Stimulated activated CD4-positive, alpha-beta T cell treated with anti-CD3 and anti-CD28 coated beads, Interleukin-12 subunit alpha, Interleukin-12 subunit beta, amount 100 ng/mL, for 48 hours (primary cell): ENCODE measurements around the gene CFAP61.
"Not testable (repeated sequence)": the region's sequence is repeated elsewhere in the genome, so short reads cannot be mapped to it uniquely, and the experiment has no call there.

Experiments
- DNase-seq, 3 donors: peaks; one replicate each; pipeline ENCODE4 v3.0.0-alpha.2; 2020; ENCODE audit warnings: low read depth in 2 of 3, low spot score in 1 of 3

The CFAP61 gene

GRCh38 chr20:20227013-20227571, 174.8 kb downstream of the CFAP61 start:
- DNase-seq, result no peak

DNA sequence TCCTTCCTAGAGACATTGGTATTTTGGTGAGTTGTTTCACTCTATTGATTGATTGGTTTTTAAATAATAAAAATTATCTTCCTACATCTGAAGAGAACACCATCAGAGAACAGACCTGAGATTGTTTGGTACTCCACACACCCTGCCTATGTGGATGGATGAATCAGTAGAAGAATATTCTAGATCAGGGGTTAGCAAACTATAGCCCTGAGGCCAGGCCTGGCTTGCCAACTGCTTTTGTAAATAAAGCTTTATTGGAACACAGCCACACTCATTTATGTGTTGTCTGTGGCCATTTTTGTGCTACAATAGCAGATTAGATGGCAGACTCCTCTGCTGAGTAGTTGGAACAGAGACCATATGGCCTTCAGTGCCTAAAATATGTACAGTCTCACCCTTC, 176.0 kb downstream of the CFAP61 start:
- DNase-seq, result no peak

DNA sequence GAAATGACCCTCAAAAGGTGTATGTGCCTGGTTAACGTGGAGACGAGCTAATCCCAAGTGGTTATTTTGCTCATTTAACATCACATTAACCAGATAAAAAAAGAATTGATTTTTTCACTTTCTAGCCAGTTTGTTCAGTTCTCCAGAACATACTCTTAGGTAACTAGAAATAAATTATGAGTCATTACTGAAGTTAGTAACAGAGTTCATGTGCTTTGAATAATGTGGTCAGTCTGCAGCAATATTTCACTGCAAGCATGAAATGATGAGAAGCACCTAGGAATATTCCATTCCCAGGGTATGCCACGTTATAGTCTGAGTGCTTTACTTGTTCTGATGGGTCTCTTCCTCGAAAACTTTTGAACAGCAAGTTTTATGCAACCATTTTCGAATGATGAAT, 177.3 kb downstream of the CFAP61 start:
- DNase-seq, result no peak

DNA sequence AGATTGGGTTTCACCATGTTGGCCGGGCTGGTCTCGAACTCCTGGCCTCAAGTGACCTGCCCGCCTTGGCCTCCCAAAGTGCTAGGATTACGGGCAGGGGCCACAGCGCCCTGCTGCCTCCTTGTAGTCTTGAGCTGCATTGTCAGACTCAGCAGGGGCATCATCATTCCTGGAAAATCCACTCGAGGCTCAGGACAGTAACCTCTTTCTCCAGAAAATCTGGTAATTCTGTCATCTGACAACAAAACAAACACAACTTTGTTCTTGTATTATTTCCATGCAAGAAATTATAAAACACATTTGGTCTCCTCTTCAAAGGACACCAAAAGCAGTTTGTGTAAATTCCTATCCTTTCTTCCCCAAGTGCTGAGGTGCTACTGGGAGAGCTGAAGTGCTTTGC, 178.4 kb downstream of the CFAP61 start:
- no peak for DNase-seq

- DNase-seq, result no peak
Measured at GRCh38 chr20:20231528-20232298, 179.4 kb downstream of the CFAP61 start.

GRCh38 chr20:20233041-20233514, 180.7 kb downstream of the CFAP61 start:
- no peak for DNase-seq

DNA sequence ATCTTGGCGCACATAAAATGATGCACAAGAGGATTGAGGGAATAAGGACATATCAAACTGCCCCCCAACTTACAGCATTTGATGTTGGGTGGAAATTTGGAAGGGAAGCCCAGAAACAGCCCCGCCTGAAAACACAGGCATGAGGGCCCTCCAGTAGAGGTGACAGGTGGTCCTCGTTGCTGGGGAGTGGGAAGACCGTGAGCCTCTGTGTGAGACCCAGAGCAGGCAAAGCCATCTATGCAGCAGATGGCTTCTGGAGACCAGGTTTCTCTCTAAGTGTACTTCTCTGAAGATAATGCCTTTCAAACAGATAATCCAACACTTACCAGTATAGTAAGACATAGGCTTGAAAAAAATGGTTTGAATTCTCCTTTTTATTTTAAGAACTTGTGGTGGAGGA, 183.3 kb downstream of the CFAP61 start:
- DNase-seq, result no peak

DNA sequence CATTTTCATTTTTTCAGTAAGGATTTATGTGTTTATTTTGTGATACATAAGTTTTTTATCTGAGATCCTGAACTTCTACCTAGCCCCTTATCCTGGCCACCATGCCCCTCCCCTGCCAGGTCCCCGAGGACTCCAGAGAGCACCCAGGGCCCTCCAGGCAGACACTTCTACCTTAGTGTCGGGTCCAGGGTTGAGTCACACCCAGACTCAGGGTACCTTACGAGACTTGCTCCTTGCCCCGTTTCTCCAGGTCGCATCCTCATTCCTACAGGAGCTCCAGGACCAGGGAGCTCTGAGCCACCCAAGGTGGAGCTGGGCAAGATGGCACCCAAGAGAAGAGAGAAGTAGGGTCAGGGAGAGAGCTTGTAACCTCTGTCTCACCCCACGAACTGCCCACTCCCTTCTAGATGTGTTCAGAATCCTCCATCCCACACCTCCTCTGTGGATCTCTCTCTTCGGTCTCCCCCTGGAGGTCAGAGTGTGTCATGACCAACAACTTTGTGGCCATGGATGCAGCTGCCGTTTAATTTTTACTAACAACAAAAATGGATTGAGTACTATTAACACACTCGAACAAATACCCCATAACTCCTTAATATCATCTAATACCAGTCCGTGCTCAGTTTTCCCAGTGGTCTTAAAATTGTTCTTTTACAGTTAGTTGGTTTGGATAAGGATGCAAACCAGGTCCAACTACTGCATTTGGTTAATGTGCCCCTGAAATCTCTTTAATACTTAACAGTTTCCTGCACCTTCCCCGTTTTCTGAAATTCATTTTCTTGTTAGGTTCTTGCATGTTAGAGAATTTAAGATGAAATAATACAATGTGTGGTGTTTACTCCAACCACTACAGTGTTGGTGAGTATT, 185.0 kb downstream of the CFAP61 start:
- DNase-seq, result peak in 2 of 3 donors; percentile 2 to 27

GRCh38 chr20:20241976-20242375, 189.6 kb downstream of the CFAP61 start:
- no peak for DNase-seq

GRCh38 chr20:20244384-20244783, 192.1 kb downstream of the CFAP61 start:
- DNase-seq, result not testable (repeated sequence)

GRCh38 chr20:20246996-20247633, 194.8 kb downstream of the CFAP61 start:
- no peak for DNase-seq

DNA sequence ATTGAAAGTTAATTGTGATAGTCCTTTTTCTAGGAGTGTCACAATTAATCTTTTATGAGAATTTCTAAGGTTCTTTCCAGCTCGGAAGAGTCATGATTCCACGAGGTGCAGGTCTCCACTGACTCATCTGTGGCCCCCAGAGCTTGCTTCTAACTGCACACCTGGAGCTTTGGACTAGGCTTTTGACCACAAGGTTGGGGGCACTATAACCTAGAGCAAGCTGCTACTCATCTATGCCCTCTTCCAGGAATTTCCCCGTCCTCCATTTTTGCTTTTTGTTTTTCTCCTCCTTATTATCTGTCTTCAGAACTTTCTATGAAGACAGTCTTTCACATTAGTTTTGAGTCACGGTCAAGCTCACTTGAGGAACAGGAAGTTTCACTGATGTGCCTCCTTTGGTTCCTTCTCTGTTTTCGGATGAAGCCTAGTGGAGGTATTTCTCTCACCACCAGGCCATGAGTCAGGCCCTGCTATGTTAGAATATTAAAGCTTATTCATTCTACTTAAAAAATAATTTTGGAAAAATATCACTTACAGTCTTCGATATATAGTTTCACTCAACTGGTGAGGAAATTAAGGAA, 196.4 kb downstream of the CFAP61 start:
- no peak for DNase-seq

GRCh38 chr20:20251317-20251716, 199.0 kb downstream of the CFAP61 start:
- no peak for DNase-seq

DNA sequence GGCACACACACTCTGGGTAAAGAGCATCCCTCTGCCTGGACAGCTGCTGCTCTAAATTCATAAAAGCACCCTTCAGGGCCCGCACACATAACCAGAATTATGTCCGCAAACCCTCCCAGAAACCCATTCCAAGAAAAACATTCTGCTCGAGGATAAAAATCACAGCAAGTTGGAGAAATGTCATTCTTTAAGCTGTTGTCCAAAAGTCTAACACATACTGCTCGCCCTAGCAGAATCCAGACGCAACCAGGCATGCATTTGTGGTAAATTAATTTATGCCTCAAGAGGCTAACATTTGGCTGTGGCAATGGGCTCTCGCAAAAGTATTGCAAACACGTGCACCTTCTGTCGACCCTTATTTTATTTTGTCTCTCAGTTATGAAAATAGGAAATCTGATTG, 199.5 kb downstream of the CFAP61 start:
- no peak for DNase-seq

DNA sequence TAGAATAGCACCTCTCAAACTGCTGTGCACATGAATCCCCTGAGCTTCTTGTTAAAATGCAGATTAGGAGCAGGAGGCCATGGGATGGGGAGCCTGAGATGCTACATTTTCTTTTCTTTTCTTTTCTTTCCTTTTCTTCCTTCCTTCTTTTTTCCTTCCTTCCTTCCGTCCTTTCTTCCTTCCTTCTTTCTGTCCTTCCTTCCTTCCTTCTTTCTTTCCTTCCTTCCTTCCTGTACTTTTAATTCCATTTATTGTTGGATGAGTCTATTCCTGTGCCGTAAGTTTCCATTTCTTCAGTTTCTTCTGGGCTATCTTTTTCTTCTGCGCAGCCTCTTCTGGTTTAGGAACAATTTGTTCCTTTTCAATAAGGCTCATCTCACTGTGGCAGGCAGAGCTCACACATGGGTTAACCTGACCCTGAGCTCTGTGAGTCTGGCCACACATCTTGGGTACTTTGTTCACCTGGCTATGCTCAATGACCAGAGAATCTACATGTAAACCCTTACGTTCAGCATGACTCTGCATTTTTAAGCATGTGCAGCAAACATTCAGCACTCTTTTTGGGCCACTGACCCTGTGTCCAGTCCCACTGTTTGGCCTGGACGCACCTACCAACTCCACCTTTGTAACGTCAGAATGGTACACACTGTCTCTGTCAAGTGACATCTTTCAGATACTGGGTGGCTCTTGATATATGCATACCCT, 200.9 kb downstream of the CFAP61 start:
- no peak for DNase-seq

GRCh38 chr20:20253744-20254330, 201.5 kb downstream of the CFAP61 start:
- no peak for DNase-seq

GRCh38 chr20:20255099-20255498, 202.8 kb downstream of the CFAP61 start:
- no peak for DNase-seq

DNA sequence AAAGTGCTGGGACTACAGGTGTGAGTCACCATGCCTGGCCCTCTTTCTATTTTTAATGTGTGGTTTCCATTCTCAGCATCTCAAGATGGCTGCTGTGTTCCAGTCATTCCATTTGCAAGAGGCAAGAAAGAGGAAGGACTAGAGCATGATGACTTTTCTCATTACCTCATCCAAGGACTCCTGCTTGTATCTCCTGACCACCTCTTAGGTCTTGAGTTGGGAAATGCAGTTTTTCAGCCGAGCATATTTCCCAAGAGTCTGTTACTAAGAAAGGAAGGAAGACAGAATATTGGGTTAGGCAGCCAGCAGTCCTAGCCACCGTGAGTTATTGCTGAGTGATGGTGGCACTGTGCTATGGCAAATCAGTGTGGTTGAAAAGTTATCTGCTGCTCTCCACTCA, 207.2 kb downstream of the CFAP61 start:
- DNase-seq, result no peak

- no peak for DNase-seq
Measured at GRCh38 chr20:20261159-20261558, 208.8 kb downstream of the CFAP61 start.

GRCh38 chr20:20265210-20265609, 212.9 kb downstream of the CFAP61 start:
- no peak for DNase-seq
